Transverse colon (tissue), 4 donors: ENCODE data around the gene PLB1.

Experiments
- POLR2A ChIP-seq: fragments of 450-650 bp; IDR thresholded peaks from one replicate; pipeline ENCODE4 v1.6.1; 2016; ENCODE audit warnings: antibody characterized with exemption, mild to moderate bottlenecking, moderate library complexity
- POLR2AphosphoS5 ChIP-seq, 3 donors: sonication (generic); formaldehyde crosslinking; IDR thresholded peaks; one replicate each; pipeline ENCODE4 v1.6.1; 2016; ENCODE audit warnings: antibody characterized with exemption in 3 of 3
- TF ChIP-seq, protein P1 (sequence below), 5 experiments: fragments of 200-600 bp in 3 of 5; fragments of 450-650 bp in 2 of 5; sonication (generic) in 3 of 5; IDR thresholded peaks; 1 replicate in 2 of 5; 2 replicates in 3 of 5; pipeline ENCODE4 v1.5.1; 2016 to 2017; ENCODE audit warnings: antibody characterized with exemption in 5 of 5, inconsistent platforms in 3 of 5, mild to moderate bottlenecking in 2 of 5, moderate library complexity in 1 of 5

DNA sequence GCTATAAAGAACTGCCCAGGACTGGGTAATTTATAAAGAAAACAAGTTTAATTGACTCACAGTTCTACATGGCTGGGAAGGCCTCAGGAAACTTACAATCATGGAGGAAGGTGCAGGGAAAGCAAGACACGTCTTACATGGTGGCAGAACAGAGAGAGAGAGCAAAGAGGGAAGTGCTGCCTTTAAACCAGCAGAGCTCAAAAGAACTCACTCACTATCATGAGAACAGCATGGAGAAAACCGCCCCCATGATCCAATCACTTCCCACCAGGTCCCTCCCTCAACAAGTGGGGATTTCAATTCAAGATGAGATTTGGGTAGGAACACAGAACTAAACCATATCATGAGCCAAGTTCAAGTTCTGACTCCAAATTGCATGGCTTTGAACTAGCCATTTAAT is 193.0 kb downstream of the PLB1 start:
- TF ChIP-seq, protein P1, sequence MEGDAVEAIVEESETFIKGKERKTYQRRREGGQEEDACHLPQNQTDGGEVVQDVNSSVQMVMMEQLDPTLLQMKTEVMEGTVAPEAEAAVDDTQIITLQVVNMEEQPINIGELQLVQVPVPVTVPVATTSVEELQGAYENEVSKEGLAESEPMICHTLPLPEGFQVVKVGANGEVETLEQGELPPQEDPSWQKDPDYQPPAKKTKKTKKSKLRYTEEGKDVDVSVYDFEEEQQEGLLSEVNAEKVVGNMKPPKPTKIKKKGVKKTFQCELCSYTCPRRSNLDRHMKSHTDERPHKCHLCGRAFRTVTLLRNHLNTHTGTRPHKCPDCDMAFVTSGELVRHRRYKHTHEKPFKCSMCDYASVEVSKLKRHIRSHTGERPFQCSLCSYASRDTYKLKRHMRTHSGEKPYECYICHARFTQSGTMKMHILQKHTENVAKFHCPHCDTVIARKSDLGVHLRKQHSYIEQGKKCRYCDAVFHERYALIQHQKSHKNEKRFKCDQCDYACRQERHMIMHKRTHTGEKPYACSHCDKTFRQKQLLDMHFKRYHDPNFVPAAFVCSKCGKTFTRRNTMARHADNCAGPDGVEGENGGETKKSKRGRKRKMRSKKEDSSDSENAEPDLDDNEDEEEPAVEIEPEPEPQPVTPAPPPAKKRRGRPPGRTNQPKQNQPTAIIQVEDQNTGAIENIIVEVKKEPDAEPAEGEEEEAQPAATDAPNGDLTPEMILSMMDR (IDR thresholded peaks at IDR 0.05): no peak
- no peak for TF ChIP-seq POLR2AphosphoS5 (IDR thresholded peaks at IDR 0.05)
- TF ChIP-seq POLR2A: no peak
